ENCODE results near the gene SC5D. TPM values are rescaled to one million over a fixed set of nuclear protein-coding genes. Genes with fewer than 3 reads are reported as not detected.

The SC5D gene
- total RNA-seq, 1 donor from 2014 or later = 22.9 TPM

- no peak overlapping the region for H3K4me3 Mint-ChIP-seq
- intact Hi-C loops (cut with micrococcal nuclease) = no loop called here
- H3K4me1 Mint-ChIP-seq = peaks cover 13% of the 10 kb centered on the region
- H3K9me3 Mint-ChIP-seq = no peaks in the 10 kb centered on the region
- H3K27ac Mint-ChIP-seq = no peak overlapping the region
- DNase-seq = no peak
- no peaks in the 10 kb centered on the region for H3K27me3 Mint-ChIP-seq
- peaks cover 37% of the 10 kb centered on the region for H3K36me3 Mint-ChIP-seq (ENCODE audit: low read depth)
Observed at GRCh38 chr11:121300313-121300971, 7.9 kb downstream of the SC5D start.

- Mint-ChIP-seq H3K27ac (no peak overlapping the region), H3K4me3 (no peak overlapping the region), H3K9me3 (no peaks in the 10 kb centered on the region), H3K4me1 (peaks cover 12% of the 10 kb centered on the region), H3K27me3 (no peaks in the 10 kb centered on the region), H3K36me3 (ENCODE audit: low read depth) (peaks cover 42% of the 10 kb centered on the region)
- DNase-seq = no peak
- intact Hi-C loops (cut with micrococcal nuclease) = no loop called here
Observed at GRCh38 chr11:121300972-121301699, 8.6 kb downstream of the SC5D start.

GRCh38 chr11:121304759-121305158 is 12.2 kb downstream of the SC5D start:
- Mint-ChIP-seq H3K27me3 (no peaks in the 10 kb centered on the region), H3K9me3 (peaks cover under 1% of the 10 kb centered on the region), H3K27ac (no peak overlapping the region), H3K4me1 (peaks cover 8% of the 10 kb centered on the region), H3K4me3 (no peak overlapping the region), H3K36me3 (ENCODE audit: low read depth) (peaks cover 44% of the 10 kb centered on the region)
- intact Hi-C loops (cut with micrococcal nuclease) = no loop called here
- no peak for DNase-seq

GRCh38 chr11:121308816-121309215 is 16.2 kb downstream of the SC5D start:
- H3K9me3 Mint-ChIP-seq = peaks cover 4% of the 10 kb centered on the region
- H3K4me3 Mint-ChIP-seq = no peak overlapping the region
- intact Hi-C loops (cut with micrococcal nuclease) = no loop called here
- no peak for DNase-seq
- H3K36me3 Mint-ChIP-seq (ENCODE audit: low read depth) = peaks cover 44% of the 10 kb centered on the region
- H3K27me3 Mint-ChIP-seq = no peaks in the 10 kb centered on the region
- H3K27ac Mint-ChIP-seq = no peak overlapping the region
- H3K4me1 Mint-ChIP-seq = peaks cover 14% of the 10 kb centered on the region

GRCh38 chr11:121309688-121310087 is 17.1 kb downstream of the SC5D start:
- H3K36me3 Mint-ChIP-seq (ENCODE audit: low read depth) = peaks cover 38% of the 10 kb centered on the region
- H3K4me3 Mint-ChIP-seq = peak overlapping the region; percentile 20
- DNase-seq = no peak
- H3K27ac Mint-ChIP-seq = peak overlapping the region; percentile 35
- intact Hi-C loops (cut with micrococcal nuclease) = no loop called here
- H3K9me3 Mint-ChIP-seq = peaks cover 4% of the 10 kb centered on the region
- peaks cover 14% of the 10 kb centered on the region for H3K4me1 Mint-ChIP-seq
- no peaks in the 10 kb centered on the region for H3K27me3 Mint-ChIP-seq

- peaks cover 4% of the 10 kb centered on the region for H3K9me3 Mint-ChIP-seq
- H3K36me3 Mint-ChIP-seq (ENCODE audit: low read depth) = peaks cover 29% of the 10 kb centered on the region
- H3K4me3 Mint-ChIP-seq = no peak overlapping the region
- intact Hi-C loops (cut with micrococcal nuclease) = loop anchor here (1.0 kb wide), 1 partner anchor 19 kb away; the partner anchor contains the start of gene SC5D
- H3K27me3 Mint-ChIP-seq = no peaks in the 10 kb centered on the region
- no peak for DNase-seq
- no peak overlapping the region for H3K27ac Mint-ChIP-seq
- peaks cover 14% of the 10 kb centered on the region for H3K4me1 Mint-ChIP-seq
Observed at GRCh38 chr11:121310908-121311307, 18.3 kb downstream of the SC5D start.

GRCh38 chr11:121311373-121311772 is 18.8 kb downstream of the SC5D start:
- peaks cover 4% of the 10 kb centered on the region for H3K9me3 Mint-ChIP-seq
- no peaks in the 10 kb centered on the region for H3K27me3 Mint-ChIP-seq
- intact Hi-C loops (cut with micrococcal nuclease) = loop anchor here (1.0 kb wide), 1 partner anchor 19 kb away; the partner anchor contains the start of gene SC5D
- H3K4me1 Mint-ChIP-seq = peaks cover 14% of the 10 kb centered on the region
- H3K36me3 Mint-ChIP-seq (ENCODE audit: low read depth) = peaks cover 26% of the 10 kb centered on the region
- no peak for DNase-seq
- no peak overlapping the region for H3K27ac Mint-ChIP-seq
- no peak overlapping the region for H3K4me3 Mint-ChIP-seq

- peaks cover 14% of the 10 kb centered on the region for H3K4me1 Mint-ChIP-seq
- peaks cover 4% of the 10 kb centered on the region for H3K9me3 Mint-ChIP-seq
- intact Hi-C loops (cut with micrococcal nuclease) = no loop called here
- H3K27me3 Mint-ChIP-seq = no peaks in the 10 kb centered on the region
- DNase-seq = no peak
- H3K27ac Mint-ChIP-seq = no peak overlapping the region
- H3K36me3 Mint-ChIP-seq (ENCODE audit: low read depth) = peaks cover 16% of the 10 kb centered on the region
- no peak overlapping the region for H3K4me3 Mint-ChIP-seq
Observed at GRCh38 chr11:121312483-121312882, 19.9 kb downstream of the SC5D start.

GRCh38 chr11:121318848-121319834 is 26.6 kb downstream of the SC5D start:
- Mint-ChIP-seq H3K36me3 (ENCODE audit: low read depth) (no peaks in the 10 kb centered on the region), H3K4me3 (peak overlapping the region; percentile 0), H3K27me3 (no peaks in the 10 kb centered on the region), H3K27ac (no peak overlapping the region), H3K4me1 (peaks cover 20% of the 10 kb centered on the region), H3K9me3 (no peaks in the 10 kb centered on the region)
- peak; percentile 80 for DNase-seq
- intact Hi-C loops (cut with micrococcal nuclease) = loop anchor here (1.0 kb wide), 2 partner anchors 70 to 272 kb away; no protein-coding TSS in a partner anchor

- DNase-seq = peak; percentile 82
- intact Hi-C loops (cut with micrococcal nuclease) = loop anchor here (5.0 kb wide), 1 partner anchor 141 kb away; no protein-coding TSS in a partner anchor
- H3K4me1 Mint-ChIP-seq = peaks cover 24% of the 10 kb centered on the region
- H3K4me3 Mint-ChIP-seq = no peak overlapping the region
- no peaks in the 10 kb centered on the region for H3K36me3 Mint-ChIP-seq (ENCODE audit: low read depth)
- H3K9me3 Mint-ChIP-seq = no peaks in the 10 kb centered on the region
- H3K27me3 Mint-ChIP-seq = no peaks in the 10 kb centered on the region
- H3K27ac Mint-ChIP-seq = no peak overlapping the region
Observed at GRCh38 chr11:121321614-121322243, 29.2 kb downstream of the SC5D start.

- Mint-ChIP-seq H3K27ac (no peak overlapping the region), H3K4me3 (no peak overlapping the region), H3K4me1 (peaks cover 24% of the 10 kb centered on the region), H3K36me3 (ENCODE audit: low read depth) (no peaks in the 10 kb centered on the region), H3K27me3 (no peaks in the 10 kb centered on the region), H3K9me3 (no peaks in the 10 kb centered on the region)
- intact Hi-C loops (cut with micrococcal nuclease) = loop anchor here (5.0 kb wide), 1 partner anchor 139 kb away; no protein-coding TSS in a partner anchor
- DNase-seq = no peak
Observed at GRCh38 chr11:121323046-121323607, 30.6 kb downstream of the SC5D start.

- Mint-ChIP-seq H3K27me3 (peaks cover 4% of the 10 kb centered on the region), H3K4me3 (no peak overlapping the region), H3K4me1 (peaks cover 12% of the 10 kb centered on the region), H3K9me3 (no peaks in the 10 kb centered on the region), H3K27ac (no peak overlapping the region), H3K36me3 (ENCODE audit: low read depth) (no peaks in the 10 kb centered on the region)
- no peak for DNase-seq
- intact Hi-C loops (cut with micrococcal nuclease) = loop anchor here (5.0 kb wide), 1 partner anchor 96 kb away; no protein-coding TSS in a partner anchor
Observed at GRCh38 chr11:121326230-121326629, 33.7 kb downstream of the SC5D start.

GRCh38 chr11:121327553-121327952 is 35.0 kb downstream of the SC5D start:
- H3K9me3 Mint-ChIP-seq = no peaks in the 10 kb centered on the region
- peaks cover 1% of the 10 kb centered on the region for H3K36me3 Mint-ChIP-seq (ENCODE audit: low read depth)
- H3K27ac Mint-ChIP-seq = no peak overlapping the region
- peaks cover 4% of the 10 kb centered on the region for H3K4me1 Mint-ChIP-seq
- peaks cover 7% of the 10 kb centered on the region for H3K27me3 Mint-ChIP-seq
- DNase-seq = no peak
- intact Hi-C loops (cut with micrococcal nuclease) = loop anchor here (5.0 kb wide), 1 partner anchor 95 kb away; no protein-coding TSS in a partner anchor
- H3K4me3 Mint-ChIP-seq = no peak overlapping the region
